Measurements from ENCODE around the gene CIAO3. TPM values are rescaled to one million over a fixed set of nuclear protein-coding genes. Genes with fewer than 3 reads are reported as not detected.

Gene CIAO3
- total and polyA plus RNA-seq, 2 experiments from 2014 or later: 43.3 to 67.7 TPM

DNA sequence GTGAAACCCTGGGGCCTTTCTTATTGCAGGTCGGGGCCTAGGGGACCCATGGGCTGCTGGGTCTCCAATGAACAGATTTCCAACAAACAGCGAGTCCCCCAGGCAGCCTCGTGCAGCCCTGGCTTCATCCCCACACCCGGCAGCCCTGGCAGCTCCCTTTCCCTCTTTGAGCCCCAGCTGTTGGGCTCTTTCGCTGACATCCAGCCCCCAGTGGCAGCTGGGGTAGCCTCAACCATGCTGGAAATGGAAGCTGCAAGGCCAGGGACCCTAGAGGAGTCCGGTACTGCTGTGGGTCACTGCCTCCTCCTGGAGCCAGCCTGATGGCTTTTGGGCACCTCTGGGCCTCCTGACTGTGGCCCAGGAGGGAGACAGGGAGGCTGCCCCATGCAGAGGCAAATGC, 41.5 kb upstream of the CIAO3 start:
- TF ChIP-seq, protein P1, sequence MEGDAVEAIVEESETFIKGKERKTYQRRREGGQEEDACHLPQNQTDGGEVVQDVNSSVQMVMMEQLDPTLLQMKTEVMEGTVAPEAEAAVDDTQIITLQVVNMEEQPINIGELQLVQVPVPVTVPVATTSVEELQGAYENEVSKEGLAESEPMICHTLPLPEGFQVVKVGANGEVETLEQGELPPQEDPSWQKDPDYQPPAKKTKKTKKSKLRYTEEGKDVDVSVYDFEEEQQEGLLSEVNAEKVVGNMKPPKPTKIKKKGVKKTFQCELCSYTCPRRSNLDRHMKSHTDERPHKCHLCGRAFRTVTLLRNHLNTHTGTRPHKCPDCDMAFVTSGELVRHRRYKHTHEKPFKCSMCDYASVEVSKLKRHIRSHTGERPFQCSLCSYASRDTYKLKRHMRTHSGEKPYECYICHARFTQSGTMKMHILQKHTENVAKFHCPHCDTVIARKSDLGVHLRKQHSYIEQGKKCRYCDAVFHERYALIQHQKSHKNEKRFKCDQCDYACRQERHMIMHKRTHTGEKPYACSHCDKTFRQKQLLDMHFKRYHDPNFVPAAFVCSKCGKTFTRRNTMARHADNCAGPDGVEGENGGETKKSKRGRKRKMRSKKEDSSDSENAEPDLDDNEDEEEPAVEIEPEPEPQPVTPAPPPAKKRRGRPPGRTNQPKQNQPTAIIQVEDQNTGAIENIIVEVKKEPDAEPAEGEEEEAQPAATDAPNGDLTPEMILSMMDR (IDR thresholded peaks at IDR 0.05; ENCODE audit: low read depth, low read length): no peak
- no peak for DNase-seq (ENCODE audit: low read depth in 1 of 2, low spot score in 1 of 2)
- Histone ChIP-seq H3K4me1 (ENCODE audit: low read depth) (peaks cover 19% of the 10 kb centered on the region), H3K36me3 (no peaks in the 10 kb centered on the region), H3K27me3 (no peaks in the 10 kb centered on the region), H3K27ac (no peak overlapping the region), H3K9me3 (ENCODE audit: low read depth) (no peaks in the 10 kb centered on the region), H3K4me3 (no peak overlapping the region)

DNA sequence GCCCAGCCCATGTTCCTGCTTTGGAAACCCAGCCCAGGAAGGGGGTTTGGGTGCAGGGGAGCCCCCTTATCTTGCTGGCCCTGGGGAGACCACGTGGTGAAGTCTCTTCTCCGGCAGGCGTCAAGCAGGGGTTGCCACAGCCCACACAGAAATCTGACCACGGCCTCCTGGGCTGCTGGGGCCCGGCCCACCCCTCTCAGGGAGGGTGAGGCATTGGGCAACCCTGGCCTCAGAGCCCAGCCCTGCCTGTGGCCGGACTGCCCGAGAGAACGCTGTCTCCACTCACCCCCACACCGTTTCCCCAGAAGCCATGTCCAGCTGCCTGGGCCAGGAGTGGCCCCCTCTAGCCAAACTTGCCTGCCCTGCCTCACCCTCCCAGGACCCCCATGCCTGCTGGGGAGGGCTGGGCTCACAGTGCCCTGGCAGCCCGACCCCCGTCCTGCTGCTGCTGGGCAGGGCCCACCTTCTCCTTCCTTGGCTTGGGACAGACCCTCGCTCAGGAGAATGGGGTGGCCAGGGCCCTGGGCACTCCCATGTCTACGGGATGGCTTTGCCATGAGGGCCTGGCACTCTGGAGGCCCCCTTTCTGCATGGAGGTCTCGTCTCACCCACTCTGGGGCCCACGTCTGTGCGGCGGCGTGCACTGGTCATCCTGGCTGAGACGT, 40.7 kb upstream of the CIAO3 start:
- peaks cover 19% of the 10 kb centered on the region for H3K4me1 ChIP-seq (ENCODE audit: low read depth)
- H3K4me3 ChIP-seq: no peak overlapping the region
- DNase-seq (ENCODE audit: low read depth in 1 of 2, low spot score in 1 of 2): peak in 1 of 2 donors; percentile 46
- no peaks in the 10 kb centered on the region for H3K36me3 ChIP-seq
- TF ChIP-seq, protein P1 (IDR thresholded peaks at IDR 0.05; ENCODE audit: low read depth, low read length): no peak
- H3K27ac ChIP-seq: no peak overlapping the region
- no peaks in the 10 kb centered on the region for H3K9me3 ChIP-seq (ENCODE audit: low read depth)
- H3K27me3 ChIP-seq: no peaks in the 10 kb centered on the region

DNA sequence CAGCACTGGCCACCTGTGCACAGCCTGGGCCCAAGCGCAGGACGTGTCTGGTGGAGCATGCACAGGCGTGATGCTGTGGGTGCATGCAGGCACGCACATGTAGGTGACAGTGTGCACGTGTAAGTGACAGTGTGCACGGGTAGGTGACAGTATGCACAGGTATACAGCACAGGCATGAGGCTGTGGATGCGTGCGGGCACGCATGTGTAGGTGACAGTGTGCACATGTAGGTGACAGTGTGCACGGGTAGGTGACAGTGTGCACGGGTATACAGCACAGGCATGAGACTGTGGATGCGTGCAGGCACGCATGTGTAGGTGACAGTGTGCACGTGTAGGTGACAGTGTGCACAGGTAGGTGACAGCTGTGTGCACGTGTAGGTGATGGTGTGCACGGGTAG, 39.5 kb upstream of the CIAO3 start:
- Histone ChIP-seq H3K9me3 (ENCODE audit: low read depth) (no peaks in the 10 kb centered on the region), H3K4me1 (ENCODE audit: low read depth) (peaks cover 19% of the 10 kb centered on the region), H3K36me3 (no peaks in the 10 kb centered on the region), H3K27me3 (no peaks in the 10 kb centered on the region), H3K27ac (no peak overlapping the region), H3K4me3 (no peak overlapping the region)
- TF ChIP-seq, protein P1 (IDR thresholded peaks at IDR 0.05; ENCODE audit: low read depth, low read length): no peak
- no peak for DNase-seq (ENCODE audit: low read depth in 1 of 2, low spot score in 1 of 2)

DNA sequence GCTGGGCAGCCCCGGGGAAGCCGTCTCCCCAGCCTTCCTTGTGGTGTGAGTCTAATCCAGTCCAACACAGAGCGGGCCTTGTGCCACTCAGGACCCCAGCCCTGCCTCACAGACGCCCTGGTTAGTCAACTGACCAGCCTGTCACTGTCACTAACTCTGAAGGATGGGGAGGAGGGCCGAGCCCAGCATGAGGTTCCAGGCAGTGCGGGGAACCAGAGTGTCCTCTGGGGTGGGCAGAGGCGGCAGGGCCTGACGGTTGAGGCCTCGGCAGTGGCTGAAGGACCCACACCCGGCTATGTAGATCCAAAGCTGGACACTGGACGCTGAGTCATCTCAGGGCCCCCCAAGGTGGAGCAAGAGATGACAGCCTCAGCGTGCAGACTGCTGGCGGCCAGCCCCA, 38.8 kb upstream of the CIAO3 start:
- no peak for DNase-seq (ENCODE audit: low read depth in 1 of 2, low spot score in 1 of 2)
- no peak overlapping the region for H3K4me3 ChIP-seq
- H3K4me1 ChIP-seq (ENCODE audit: low read depth): peaks cover 19% of the 10 kb centered on the region
- no peaks in the 10 kb centered on the region for H3K27me3 ChIP-seq
- no peak overlapping the region for H3K27ac ChIP-seq
- no peaks in the 10 kb centered on the region for H3K9me3 ChIP-seq (ENCODE audit: low read depth)
- no peaks in the 10 kb centered on the region for H3K36me3 ChIP-seq
- TF ChIP-seq, protein P1 (IDR thresholded peaks at IDR 0.05; ENCODE audit: low read depth, low read length): no peak

DNA sequence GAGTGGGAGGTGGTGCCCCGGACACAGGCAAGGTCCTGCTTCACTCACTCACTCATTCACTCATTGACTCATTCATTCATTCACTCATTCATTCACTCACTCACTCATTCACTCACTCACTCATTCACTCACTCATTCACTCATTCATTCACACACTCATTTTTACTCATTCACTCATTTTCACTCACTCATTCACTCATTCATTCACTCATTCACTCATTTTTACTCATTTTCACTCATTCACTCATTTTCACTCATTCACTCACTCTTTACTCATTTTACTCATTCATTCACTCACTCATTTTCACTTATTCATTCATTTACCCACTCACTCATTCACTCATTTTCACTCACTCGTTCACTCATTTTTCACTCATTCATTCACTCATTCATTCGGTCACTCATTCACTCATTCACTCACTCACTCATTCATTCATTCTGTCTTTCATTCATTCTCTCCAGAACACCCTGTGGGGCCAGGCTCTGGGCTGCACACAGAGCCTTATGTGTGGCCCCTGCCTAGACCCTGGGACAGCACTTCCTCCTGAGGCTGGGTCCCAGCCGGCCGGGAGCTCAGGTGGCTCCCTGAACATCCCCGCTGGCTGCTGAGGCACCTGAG, 38.2 kb upstream of the CIAO3 start:
- Histone ChIP-seq H3K4me1 (ENCODE audit: low read depth) (peaks cover 19% of the 10 kb centered on the region), H3K9me3 (ENCODE audit: low read depth) (no peaks in the 10 kb centered on the region), H3K4me3 (no peak overlapping the region), H3K36me3 (no peaks in the 10 kb centered on the region), H3K27ac (no peak overlapping the region), H3K27me3 (no peaks in the 10 kb centered on the region)
- TF ChIP-seq, protein P1 (IDR thresholded peaks at IDR 0.05; ENCODE audit: low read depth, low read length): no peak
- no peak for DNase-seq (ENCODE audit: low read depth in 1 of 2, low spot score in 1 of 2)
